ENCODE measurements around the gene PXN. TPM values are rescaled to one million over a fixed set of nuclear protein-coding genes. Genes with fewer than 3 reads are reported as not detected.
A peak's percentile ranks its signal among the peaks of the same experiment; 100 is the strongest.
"Not testable (repeated sequence)": the region's sequence is repeated elsewhere in the genome, so short reads cannot be mapped to it uniquely, and the experiment has no call there.

Gene PXN
- total RNA-seq, 4 donors from 2014 or later, result 37.2 to 63.7 (median 51.6) TPM

DNA sequence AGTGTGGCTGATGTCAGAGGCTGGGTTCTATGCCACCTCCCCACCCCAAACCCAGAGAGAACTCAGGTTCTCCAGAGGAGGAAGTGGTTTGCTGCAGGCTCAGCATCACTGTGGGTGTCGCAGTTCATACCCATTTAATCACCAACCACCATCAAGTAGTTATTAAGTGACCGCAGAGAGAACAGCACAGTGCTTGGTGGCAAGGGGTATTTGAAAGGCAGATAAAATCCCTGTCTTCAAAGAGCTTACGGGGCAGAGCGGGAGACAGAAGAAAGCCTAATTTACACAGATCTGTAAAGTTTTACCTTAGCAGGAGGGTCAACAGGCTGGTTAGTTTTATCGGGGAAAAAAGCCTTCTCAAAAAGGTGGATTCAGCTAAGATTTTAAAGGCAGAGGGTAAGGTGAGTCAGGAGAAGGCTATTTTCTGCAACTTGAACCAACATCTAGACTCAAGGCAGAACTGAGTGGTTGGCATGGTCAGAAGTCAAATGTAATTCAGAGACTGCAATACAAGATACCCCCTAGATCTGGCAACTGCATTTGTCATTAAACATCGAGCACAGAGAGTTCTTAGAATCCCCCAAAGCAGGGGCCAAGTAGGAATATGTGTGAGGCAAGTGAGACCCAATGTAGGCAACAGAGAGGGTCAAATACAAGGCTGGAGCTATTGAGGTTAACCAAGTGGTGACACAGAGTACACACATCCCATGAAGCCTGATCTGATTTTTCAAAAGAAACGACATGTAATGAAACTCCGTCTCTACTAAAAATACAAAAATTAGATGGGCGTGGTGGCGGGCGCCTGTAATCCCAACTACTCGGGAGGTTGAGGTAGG is 13.2 kb downstream of the PXN start:
- TF ChIP-seq, protein P1, sequence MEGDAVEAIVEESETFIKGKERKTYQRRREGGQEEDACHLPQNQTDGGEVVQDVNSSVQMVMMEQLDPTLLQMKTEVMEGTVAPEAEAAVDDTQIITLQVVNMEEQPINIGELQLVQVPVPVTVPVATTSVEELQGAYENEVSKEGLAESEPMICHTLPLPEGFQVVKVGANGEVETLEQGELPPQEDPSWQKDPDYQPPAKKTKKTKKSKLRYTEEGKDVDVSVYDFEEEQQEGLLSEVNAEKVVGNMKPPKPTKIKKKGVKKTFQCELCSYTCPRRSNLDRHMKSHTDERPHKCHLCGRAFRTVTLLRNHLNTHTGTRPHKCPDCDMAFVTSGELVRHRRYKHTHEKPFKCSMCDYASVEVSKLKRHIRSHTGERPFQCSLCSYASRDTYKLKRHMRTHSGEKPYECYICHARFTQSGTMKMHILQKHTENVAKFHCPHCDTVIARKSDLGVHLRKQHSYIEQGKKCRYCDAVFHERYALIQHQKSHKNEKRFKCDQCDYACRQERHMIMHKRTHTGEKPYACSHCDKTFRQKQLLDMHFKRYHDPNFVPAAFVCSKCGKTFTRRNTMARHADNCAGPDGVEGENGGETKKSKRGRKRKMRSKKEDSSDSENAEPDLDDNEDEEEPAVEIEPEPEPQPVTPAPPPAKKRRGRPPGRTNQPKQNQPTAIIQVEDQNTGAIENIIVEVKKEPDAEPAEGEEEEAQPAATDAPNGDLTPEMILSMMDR (IDR thresholded peaks at IDR 0.05), result no peak
- TF ChIP-seq POLR2AphosphoS5 (IDR thresholded peaks at IDR 0.05) (no peak), POLR2A (IDR thresholded peaks at IDR 0.05) (no peak), EP300 (IDR thresholded peaks at IDR 0.05) (no peak)
- H3K27me3 ChIP-seq, result no peaks in the 10 kb centered on the region
- no peaks in the 10 kb centered on the region for H3K9me3 ChIP-seq
- peaks cover 96% of the 10 kb centered on the region for H3K4me1 ChIP-seq
- no peak for DNase-seq (ENCODE audit: low spot score in 2 of 2)
- no peak overlapping the region for H3K4me3 ChIP-seq
- WGBS, result 82% methylated on average over 11 of the region's 12 CpGs
- peaks cover 10% of the 10 kb centered on the region for H3K36me3 ChIP-seq
- H3K27ac ChIP-seq, result peak overlapping the region; percentile 54

DNA sequence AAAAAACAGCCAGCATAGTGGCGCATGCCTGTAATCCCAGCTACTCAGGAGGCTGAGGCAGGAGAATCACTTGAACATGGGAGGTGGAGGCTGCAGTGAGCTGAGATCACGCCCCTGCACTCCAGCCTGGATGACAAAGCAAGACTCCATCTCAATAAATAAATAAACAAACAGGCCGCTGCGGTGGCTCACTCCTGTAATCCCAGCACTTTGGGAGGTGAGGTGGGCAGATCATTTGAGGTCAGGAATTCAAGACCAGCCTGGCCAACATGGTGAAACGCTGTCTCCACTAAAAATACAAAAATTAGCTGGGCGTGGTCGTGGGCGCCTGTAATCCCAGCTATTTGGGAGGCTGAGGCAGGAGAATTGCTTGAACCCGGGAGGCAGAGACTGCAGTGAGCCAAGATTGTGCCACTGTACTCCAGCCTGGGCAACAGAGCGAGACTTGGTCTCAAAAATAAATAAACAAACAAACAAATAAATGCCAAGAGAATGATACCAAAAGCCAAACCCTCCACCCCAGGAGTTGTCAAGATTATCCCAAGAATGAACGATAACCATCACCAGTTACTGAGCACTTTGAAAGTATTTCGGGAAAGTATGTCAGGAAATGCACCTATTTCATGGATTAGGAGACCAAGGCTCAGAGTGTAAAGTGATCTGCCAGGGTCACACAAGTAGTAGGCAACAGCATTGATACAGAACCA is 14.0 kb downstream of the PXN start:
- 87% methylated on average over 12 of the region's 12 CpGs for WGBS
- not testable (repeated sequence) for H3K27me3 ChIP-seq; H3K9me3 ChIP-seq; H3K4me3 ChIP-seq; DNase-seq (ENCODE audit: low spot score in 2 of 2); H3K36me3 ChIP-seq
- peaks cover 96% of the 10 kb centered on the region for H3K4me1 ChIP-seq
- H3K27ac ChIP-seq, result peak overlapping the region; percentile 81

DNA sequence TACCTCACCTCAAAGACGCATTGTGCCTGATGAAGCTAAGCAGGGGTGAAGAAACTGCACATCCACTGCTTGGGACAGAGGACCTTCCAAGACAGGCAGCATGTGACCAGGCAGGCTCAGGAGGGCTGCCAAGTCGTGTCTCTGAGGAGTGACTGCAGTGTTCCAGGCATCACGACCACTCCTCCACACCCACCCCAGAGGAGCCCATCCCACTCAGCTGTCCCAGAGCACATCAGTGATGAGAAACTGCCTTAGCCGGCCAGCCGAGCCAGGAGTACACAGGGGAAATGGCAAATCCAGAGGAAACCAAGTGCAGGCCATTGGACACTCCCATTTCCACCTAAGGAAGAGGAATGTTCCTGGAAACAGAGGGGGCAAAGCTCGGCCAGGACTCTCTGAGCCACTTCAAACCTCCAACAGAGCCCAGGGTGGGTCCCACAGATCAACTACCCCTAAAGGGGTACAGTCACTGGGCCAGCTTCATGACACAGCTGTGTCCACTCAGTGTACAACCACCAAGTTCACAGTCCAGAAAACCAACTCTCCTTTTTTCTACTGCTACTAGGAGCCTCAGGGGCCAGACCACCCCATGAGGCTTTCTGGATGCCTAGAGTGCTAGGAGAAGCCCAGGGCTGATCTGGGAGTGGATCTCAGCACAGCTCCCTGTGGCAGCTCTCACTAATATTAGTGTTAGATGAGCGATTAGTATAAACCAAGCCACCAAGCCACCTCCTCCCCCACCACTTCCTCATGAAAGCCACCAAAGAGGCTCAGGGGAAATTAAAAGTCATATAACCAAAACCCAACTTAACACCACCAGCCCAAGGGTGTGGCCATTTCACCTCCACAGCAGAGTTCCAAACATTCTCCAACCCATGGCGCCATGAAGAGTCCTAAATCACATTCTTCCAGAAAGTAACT is 15.4 kb downstream of the PXN start:
- H3K36me3 ChIP-seq, result peaks cover 2% of the 10 kb centered on the region
- TF ChIP-seq EP300 (IDR thresholded peaks at IDR 0.05), result no peak
- TF ChIP-seq, protein P1 (IDR thresholded peaks at IDR 0.05), result no peak
- peak in 1 of 3 donors; percentile 42 for TF ChIP-seq POLR2AphosphoS5 (IDR thresholded peaks at IDR 0.05)
- TF ChIP-seq POLR2A (IDR thresholded peaks at IDR 0.05), result no peak
- peak overlapping the region; percentile 81 for H3K27ac ChIP-seq
- DNase-seq (ENCODE audit: low spot score in 2 of 2), result peak; percentile 90 to 92
- H3K9me3 ChIP-seq, result no peaks in the 10 kb centered on the region
- 44% methylated on average over 6 of the region's 8 CpGs for WGBS
- H3K4me3 ChIP-seq, result peak overlapping the region; percentile 24
- H3K27me3 ChIP-seq, result no peaks in the 10 kb centered on the region
- H3K4me1 ChIP-seq, result peaks cover 95% of the 10 kb centered on the region

GRCh38 chr12:120249266-120249874 is 16.2 kb downstream of the PXN start:
- no peak for TF ChIP-seq EP300 (IDR thresholded peaks at IDR 0.05)
- TF ChIP-seq POLR2AphosphoS5 (IDR thresholded peaks at IDR 0.05), result no peak
- TF ChIP-seq POLR2A (IDR thresholded peaks at IDR 0.05), result no peak
- TF ChIP-seq, protein P1 (IDR thresholded peaks at IDR 0.05), result no peak
- H3K27me3 ChIP-seq, result no peaks in the 10 kb centered on the region
- WGBS, result 58% methylated on average over 4 of the region's 4 CpGs
- DNase-seq (ENCODE audit: low spot score in 2 of 2), result no peak
- H3K9me3 ChIP-seq, result no peaks in the 10 kb centered on the region
- H3K36me3 ChIP-seq, result no peaks in the 10 kb centered on the region
- H3K4me1 ChIP-seq, result peaks cover 95% of the 10 kb centered on the region
- peak overlapping the region; percentile 24 for H3K4me3 ChIP-seq
- H3K27ac ChIP-seq, result peak overlapping the region; percentile 81

GRCh38 chr12:120247621-120248030 is 17.9 kb downstream of the PXN start:
- TF ChIP-seq POLR2A (IDR thresholded peaks at IDR 0.05) (no peak), EP300 (IDR thresholded peaks at IDR 0.05) (no peak), POLR2AphosphoS5 (IDR thresholded peaks at IDR 0.05) (no peak)
- TF ChIP-seq, protein P1 (IDR thresholded peaks at IDR 0.05), result no peak
- WGBS, result 27% methylated on average over 6 of the region's 6 CpGs

More at GRCh38 chr12:120247621-120248030, 17.9 kb downstream of the PXN start:
- no peak for DNase-seq (ENCODE audit: low spot score in 2 of 2)
- no peaks in the 10 kb centered on the region for H3K27me3 ChIP-seq
- peak overlapping the region; percentile 24 for H3K4me3 ChIP-seq
- H3K9me3 ChIP-seq, result no peaks in the 10 kb centered on the region
- H3K27ac ChIP-seq, result peak overlapping the region; percentile 81
- peaks cover 83% of the 10 kb centered on the region for H3K4me1 ChIP-seq
- H3K36me3 ChIP-seq, result no peaks in the 10 kb centered on the region

Data from suprapubic skin (tissue), 4 donors.